Endothelial cell of umbilical vein (primary cell): ENCODE results near the gene C6orf163. TPM values are rescaled to one million over a fixed set of nuclear protein-coding genes. Genes with fewer than 3 reads are reported as not detected.

Experiments
- BruUV-seq: library from RNA; stranded (reverse); fragments of 400-500 nt; replicated peaks from 2 replicates; lab custom pipeline; 2021; lab: Mats Ljungman, UMichigan
- CTCF ChIA-PET: fragments of 300-600, 350-600 bp; sonication (Branson Sonifier 250); formaldehyde crosslinking; loops from one replicate; lab custom pipeline; 2021; ENCODE audit warnings: antibody characterized with exemption, inconsistent platforms; lab: Charles Lee
- POLR2A ChIA-PET: fragments of 300-600, 350-600 bp; sonication (Branson Sonifier 250); formaldehyde crosslinking; loops from one replicate; lab custom pipeline; 2021; ENCODE audit warnings: antibody characterized with exemption, inconsistent platforms; lab: Charles Lee
- DNase-seq: peaks from one replicate; pipeline ENCODE4 v3.0.0-alpha.2; 2011; ENCODE audit warnings: low read depth, low spot score
- FAIRE-seq: peaks from 2 replicates; lab custom pipeline; 2011; peaks lifted over from hg19 to GRCh38; lab: Jason Lieb, UNC
- H2AFZ ChIP-seq: 2 replicates; pipeline ENCODE4 v1.6.0; 2012; ENCODE audit warnings: low read depth, low read length, control low read depth, inconsistent platforms
- H3K27ac ChIP-seq: 2 replicates; pipeline ENCODE4 v1.5.1; 2011; ENCODE audit warnings: low read depth, mild to moderate bottlenecking, control low read depth, low read length, moderate library complexity; ENCODE audit not compliant: insufficient read depth
- H3K27me3 ChIP-seq, 2 experiments: 2 replicates each; pipeline versions ENCODE4 v1.6.0 to v1.6.1; 2011; ENCODE audit warnings: low read length in 2 of 2, mixed read lengths in 1 of 2; ENCODE audit not compliant: control insufficient read depth in 2 of 2, insufficient read depth in 2 of 2
- H3K36me3 ChIP-seq, 2 experiments: 2 replicates in 1 of 2; 3 replicates in 1 of 2; pipeline ENCODE4 v1.5.1; 2011; ENCODE audit warnings: low read length in 2 of 2, mild to moderate bottlenecking in 1 of 2, moderate library complexity in 1 of 2; ENCODE audit not compliant: control insufficient read depth in 2 of 2, insufficient read depth in 2 of 2; ENCODE audit errors: extremely low read depth in 1 of 2
- H3K4me1 ChIP-seq: 3 replicates; pipeline ENCODE4 v1.5.1; 2011; ENCODE audit warnings: mild to moderate bottlenecking, low read length; ENCODE audit not compliant: control insufficient read depth, insufficient read depth; ENCODE audit errors: extremely low read depth
- H3K4me2 ChIP-seq: 2 replicates; pipeline ENCODE4 v1.6.1; 2011; ENCODE audit warnings: low read length, control low read depth, mixed read lengths; ENCODE audit not compliant: insufficient read depth
- H3K4me3 ChIP-seq, 3 experiments: fragments of 200-600 bp in 1 of 3; sonication (generic), shearing (Covaris generic) in 1 of 3; replicated peaks in 1 of 3; 2 replicates each; pipeline ENCODE4 v1.5.1; 2011 to 2016; ENCODE audit warnings: control low read depth in 3 of 3, low read length in 3 of 3, mild to moderate bottlenecking in 2 of 3, inconsistent platforms in 1 of 3, low read depth in 1 of 3, moderate library complexity in 1 of 3; ENCODE audit not compliant: insufficient read depth in 1 of 3
- H3K79me2 ChIP-seq: 2 replicates; pipeline ENCODE4 v1.6.0; 2012; ENCODE audit warnings: low read length, inconsistent platforms; ENCODE audit not compliant: control insufficient read depth, insufficient read depth
- H3K9ac ChIP-seq: replicated peaks from 2 replicates; pipeline ENCODE3; 2011; ENCODE audit warnings: low read length, control low read depth; ENCODE audit not compliant: insufficient read depth; ENCODE audit errors: extremely low read depth
- H3K9me1 ChIP-seq: replicated peaks from 3 replicates; pipeline ENCODE4 v1.6.0; 2011; ENCODE audit warnings: mild to moderate bottlenecking, low read length; ENCODE audit not compliant: control insufficient read depth, insufficient read depth; ENCODE audit errors: extremely low read depth
- H3K9me3 ChIP-seq: replicated peaks from 2 replicates; pipeline ENCODE4 v1.5.1; 2012; ENCODE audit warnings: low read length, inconsistent platforms; ENCODE audit not compliant: control insufficient read depth, insufficient read depth
- H4K20me1 ChIP-seq: replicated peaks from 2 replicates; pipeline ENCODE3; 2011; ENCODE audit warnings: mild to moderate bottlenecking, low read length; ENCODE audit not compliant: control insufficient read depth, insufficient read depth; ENCODE audit errors: extremely low read depth
- EZH2 ChIP-seq: IDR thresholded peaks from 2 replicates; pipeline ENCODE4 v1.6.1; 2012; ENCODE audit warnings: borderline replicate concordance, low read depth, mild to moderate bottlenecking, moderate library complexity, low read length, inconsistent platforms; ENCODE audit not compliant: severe bottlenecking
- FOS ChIP-seq: IDR thresholded peaks from 2 replicates; pipeline ENCODE4 v1.6.1; 2011; ENCODE audit warnings: mild to moderate bottlenecking, low read length, moderate library complexity, borderline replicate concordance; ENCODE audit not compliant: insufficient read depth
- GATA2 ChIP-seq: IDR thresholded peaks from 2 replicates; pipeline ENCODE4 v1.7.0; 2011; ENCODE audit warnings: low read depth, mild to moderate bottlenecking, moderate library complexity, mixed read lengths, low read length; ENCODE audit not compliant: insufficient read length, insufficient read depth
- JUN ChIP-seq: IDR thresholded peaks from 2 replicates; pipeline ENCODE4 v1.6.1; 2011; ENCODE audit warnings: borderline replicate concordance, low read depth; ENCODE audit not compliant: insufficient read length, insufficient read depth
- MYC ChIP-seq: IDR thresholded peaks from one replicate; pipeline ENCODE4 v1.6.1; 2011; ENCODE audit warnings: mild to moderate bottlenecking, low read depth, low read length
- POLR2A ChIP-seq: IDR thresholded peaks from 2 replicates; pipeline ENCODE4 v1.6.1; 2012; ENCODE audit warnings: low read depth, mild to moderate bottlenecking, control low read depth, low read length
- POLR2AphosphoS5 ChIP-seq: IDR thresholded peaks from 2 replicates; pipeline ENCODE4 v1.6.1; 2012; ENCODE audit warnings: low read depth, mild to moderate bottlenecking, control low read depth, low read length, moderate library complexity; ENCODE audit not compliant: insufficient read depth
- dilution Hi-C: fragments of 300-500 bp; cut with MboI; formaldehyde crosslinking; loops from one replicate; pipeline ENCODE4 v1.15.0; 2019; ENCODE audit warnings: low sequenced_read_pairs; ENCODE audit not compliant: extremely low pct_ligation_motif_present
- intact Hi-C: fragments of 100-400 bp; cut with micrococcal nuclease; formaldehyde crosslinking; loops from one replicate; pipeline ENCODE4 v1.10.0; 2022
- polyA plus RNA-seq, 4 experiments: library from polyadenylated mRNA; depleted of rRNA in 3 of 4; stranded (reverse) in 3 of 4; unstranded in 1 of 4; fragments of >200 nt; gene quantifications; 2 replicates each; pipeline versions ENCODE4 v1.2.1 to v1.2.3, GENCODE V29; 2011 to 2012; ENCODE audit warnings: missing spikeins in 1 of 4
- total RNA-seq: library from RNA; stranded (reverse); gene quantifications from 2 replicates; pipeline ENCODE4 v1.2.3, GENCODE V29; 2021
- TF ChIP-seq, protein P1 (sequence below), 2 donors: IDR thresholded peaks; 1 replicate in 1 of 2; 2 replicates in 1 of 2; pipeline ENCODE4 v1.5.1; 2011; ENCODE audit warnings: low read length in 2 of 2, mild to moderate bottlenecking in 2 of 2, moderate library complexity in 2 of 2, control low read depth in 1 of 2, inconsistent platforms in 1 of 2, low read depth in 1 of 2; ENCODE audit not compliant: insufficient read depth in 1 of 2; ENCODE audit errors: extremely low read depth in 1 of 2
- TF ChIP-seq, protein P2 (sequence below): IDR thresholded peaks from 2 replicates; pipeline ENCODE4 v1.6.1; 2011; ENCODE audit not compliant: insufficient read depth, insufficient read length

Gene C6orf163
- total and polyA plus RNA-seq, 2 donors (not counting 3 experiments of a cell fraction or from before 2014, with no cell fraction given): 0.29 to 2.5 TPM

DNA sequence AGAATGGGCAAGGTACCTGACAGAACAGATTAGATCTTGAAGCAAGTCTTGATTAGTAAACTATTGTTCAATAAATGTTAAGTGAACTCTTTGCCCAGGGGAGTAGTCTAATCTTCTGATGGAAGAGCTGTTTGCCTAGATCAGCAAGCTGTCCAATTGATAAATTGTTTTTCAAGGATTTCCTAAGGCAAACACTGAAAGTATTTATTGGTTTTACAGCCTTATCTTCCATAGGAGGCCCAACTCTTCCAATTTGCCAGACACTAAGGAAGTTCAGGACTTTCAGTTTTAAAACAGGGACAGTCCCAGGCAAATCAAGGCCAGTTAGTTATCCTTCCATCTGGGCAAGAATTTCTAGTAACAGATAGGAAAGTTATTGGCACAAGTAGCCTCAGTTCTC lies 1.8 kb upstream of the C6orf163 start:
- Histone ChIP-seq H3K9me1 (no peaks in the 10 kb centered on the region), H3K36me3 (no peaks in the 10 kb centered on the region), H3K27me3 (no peaks in the 10 kb centered on the region), H3K9ac (no peak overlapping the region), H4K20me1 (no peaks in the 10 kb centered on the region), H2AFZ (no peak overlapping the region), H3K79me2 (no peaks in the 10 kb centered on the region), H3K27ac (no peak overlapping the region), H3K4me2 (no peak overlapping the region), H3K9me3 (no peaks in the 10 kb centered on the region), H3K4me3 (no peak overlapping the region), H3K4me1 (no peaks in the 10 kb centered on the region)
- BruUV-seq: no TSS peak
- dilution Hi-C loops (no loop called here), intact Hi-C loops (no loop called here)
- POLR2A ChIA-PET: no interaction called here
- FAIRE-seq: no peak
- TF ChIP-seq, protein P1, sequence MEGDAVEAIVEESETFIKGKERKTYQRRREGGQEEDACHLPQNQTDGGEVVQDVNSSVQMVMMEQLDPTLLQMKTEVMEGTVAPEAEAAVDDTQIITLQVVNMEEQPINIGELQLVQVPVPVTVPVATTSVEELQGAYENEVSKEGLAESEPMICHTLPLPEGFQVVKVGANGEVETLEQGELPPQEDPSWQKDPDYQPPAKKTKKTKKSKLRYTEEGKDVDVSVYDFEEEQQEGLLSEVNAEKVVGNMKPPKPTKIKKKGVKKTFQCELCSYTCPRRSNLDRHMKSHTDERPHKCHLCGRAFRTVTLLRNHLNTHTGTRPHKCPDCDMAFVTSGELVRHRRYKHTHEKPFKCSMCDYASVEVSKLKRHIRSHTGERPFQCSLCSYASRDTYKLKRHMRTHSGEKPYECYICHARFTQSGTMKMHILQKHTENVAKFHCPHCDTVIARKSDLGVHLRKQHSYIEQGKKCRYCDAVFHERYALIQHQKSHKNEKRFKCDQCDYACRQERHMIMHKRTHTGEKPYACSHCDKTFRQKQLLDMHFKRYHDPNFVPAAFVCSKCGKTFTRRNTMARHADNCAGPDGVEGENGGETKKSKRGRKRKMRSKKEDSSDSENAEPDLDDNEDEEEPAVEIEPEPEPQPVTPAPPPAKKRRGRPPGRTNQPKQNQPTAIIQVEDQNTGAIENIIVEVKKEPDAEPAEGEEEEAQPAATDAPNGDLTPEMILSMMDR (IDR thresholded peaks at IDR 0.05; ENCODE audit: extremely low read depth in 1 of 2, insufficient read depth in 1 of 2, low read depth in 1 of 2, low read length in 2 of 2): no peak
- CTCF ChIA-PET: interaction anchor here (1.0 kb wide), 1 partner anchor 25 kb away, joined by 4 read pairs; no protein-coding TSS in a partner anchor
- DNase-seq: no peak

DNA sequence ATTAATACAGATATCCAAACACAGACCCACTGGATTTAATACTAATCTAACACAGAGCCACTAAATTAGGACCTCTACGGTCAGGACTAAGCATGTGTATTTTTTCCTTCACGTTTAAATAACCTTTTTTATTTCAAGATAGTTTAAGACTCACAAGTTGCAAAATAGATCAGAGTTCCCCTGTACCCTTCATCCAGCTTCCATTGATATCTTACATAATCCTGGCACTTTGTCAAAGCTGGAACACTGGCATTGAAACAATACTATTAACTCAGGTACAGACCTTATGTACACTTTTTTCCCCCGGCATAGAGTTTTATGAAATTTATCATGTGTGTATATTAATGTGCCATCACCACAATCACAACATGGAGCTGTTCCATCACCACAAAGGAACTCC lies 2.1 kb downstream of the C6orf163 start:
- ChIA-PET POLR2A (no interaction called here), CTCF (no interaction called here)
- dilution Hi-C loops: no loop called here
- DNase-seq (no peak), FAIRE-seq (no peak)
- Histone ChIP-seq H2AFZ (no peak overlapping the region), H3K36me3 (no peaks in the 10 kb centered on the region), H3K9ac (no peak overlapping the region), H4K20me1 (no peaks in the 10 kb centered on the region), H3K79me2 (no peaks in the 10 kb centered on the region), H3K9me1 (no peaks in the 10 kb centered on the region), H3K4me3 (no peak overlapping the region), H3K27ac (no peak overlapping the region), H3K9me3 (no peaks in the 10 kb centered on the region), H3K4me2 (no peak overlapping the region), H3K4me1 (no peaks in the 10 kb centered on the region), H3K27me3 (no peaks in the 10 kb centered on the region)
- no TSS peak for BruUV-seq
- intact Hi-C loops: no loop called here
- no peak for TF ChIP-seq EZH2
- no peak for TF ChIP-seq GATA2
- no peak for TF ChIP-seq FOS
- TF ChIP-seq POLR2AphosphoS5: no peak
- no peak for TF ChIP-seq POLR2A
- TF ChIP-seq, protein P1 (IDR thresholded peaks at IDR 0.05; ENCODE audit: extremely low read depth in 1 of 2, insufficient read depth in 1 of 2, low read depth in 1 of 2, low read length in 2 of 2): no peak
- no peak for TF ChIP-seq MYC
- TF ChIP-seq, protein P2, sequence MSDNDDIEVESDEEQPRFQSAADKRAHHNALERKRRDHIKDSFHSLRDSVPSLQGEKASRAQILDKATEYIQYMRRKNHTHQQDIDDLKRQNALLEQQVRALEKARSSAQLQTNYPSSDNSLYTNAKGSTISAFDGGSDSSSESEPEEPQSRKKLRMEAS: no peak
- TF ChIP-seq JUN: no peak
